ENCODE measurements around the gene LAMB4. TPM values are rescaled to one million over a fixed set of nuclear protein-coding genes. Genes with fewer than 3 reads are reported as not detected.

Gene LAMB4
- total and polyA plus RNA-seq, 2 experiments from 2014 or later = not detected

- Mint-ChIP-seq H3K27me3 (ENCODE audit: insufficient read depth, low read depth, poor library complexity) (no peaks in the 10 kb centered on the region), H3K4me1 (peaks cover 4% of the 10 kb centered on the region; the same call in 2 of the 3 replicates), H3K36me3 (ENCODE audit: low read depth) (no peaks in the 10 kb centered on the region), H3K9me3 (no peaks in the 10 kb centered on the region), H3K4me3 (no peak overlapping the region), H3K27ac (no peak overlapping the region)
- H3K4me2 ChIP-seq = no peak overlapping the region
- DNase-seq (ENCODE audit: low spot score) (no peak), ATAC-seq (no peak)
- TF ChIP-seq EZH2 (IDR thresholded peaks at IDR 0.05; ENCODE audit: low read depth, unreplicated experiment) (no peak), STAT1 (IDR thresholded peaks at IDR 0.05; ENCODE audit: unreplicated experiment) (no peak), ZNF331 (CRISPR knock-in tag; IDR thresholded peaks at IDR 0.05; ENCODE audit: low read depth) (no peak), ZNF114 (CRISPR knock-in tag; IDR thresholded peaks at IDR 0.05) (no peak), POLR2AphosphoS5 (IDR thresholded peaks at IDR 0.05; ENCODE audit: low read depth) (no peak), NANOG (IDR thresholded peaks at IDR 0.05; ENCODE audit: borderline replicate concordance) (no peak), CREB1 (CRISPR knock-in tag; IDR thresholded peaks at IDR 0.05; ENCODE audit: low read depth) (no peak), EZH2phosphoT487 (IDR thresholded peaks at IDR 0.05; ENCODE audit: unreplicated experiment) (no peak), JUNB (IDR thresholded peaks at IDR 0.05; ENCODE audit: unreplicated experiment) (no peak)
- TF ChIP-seq, protein P1, sequence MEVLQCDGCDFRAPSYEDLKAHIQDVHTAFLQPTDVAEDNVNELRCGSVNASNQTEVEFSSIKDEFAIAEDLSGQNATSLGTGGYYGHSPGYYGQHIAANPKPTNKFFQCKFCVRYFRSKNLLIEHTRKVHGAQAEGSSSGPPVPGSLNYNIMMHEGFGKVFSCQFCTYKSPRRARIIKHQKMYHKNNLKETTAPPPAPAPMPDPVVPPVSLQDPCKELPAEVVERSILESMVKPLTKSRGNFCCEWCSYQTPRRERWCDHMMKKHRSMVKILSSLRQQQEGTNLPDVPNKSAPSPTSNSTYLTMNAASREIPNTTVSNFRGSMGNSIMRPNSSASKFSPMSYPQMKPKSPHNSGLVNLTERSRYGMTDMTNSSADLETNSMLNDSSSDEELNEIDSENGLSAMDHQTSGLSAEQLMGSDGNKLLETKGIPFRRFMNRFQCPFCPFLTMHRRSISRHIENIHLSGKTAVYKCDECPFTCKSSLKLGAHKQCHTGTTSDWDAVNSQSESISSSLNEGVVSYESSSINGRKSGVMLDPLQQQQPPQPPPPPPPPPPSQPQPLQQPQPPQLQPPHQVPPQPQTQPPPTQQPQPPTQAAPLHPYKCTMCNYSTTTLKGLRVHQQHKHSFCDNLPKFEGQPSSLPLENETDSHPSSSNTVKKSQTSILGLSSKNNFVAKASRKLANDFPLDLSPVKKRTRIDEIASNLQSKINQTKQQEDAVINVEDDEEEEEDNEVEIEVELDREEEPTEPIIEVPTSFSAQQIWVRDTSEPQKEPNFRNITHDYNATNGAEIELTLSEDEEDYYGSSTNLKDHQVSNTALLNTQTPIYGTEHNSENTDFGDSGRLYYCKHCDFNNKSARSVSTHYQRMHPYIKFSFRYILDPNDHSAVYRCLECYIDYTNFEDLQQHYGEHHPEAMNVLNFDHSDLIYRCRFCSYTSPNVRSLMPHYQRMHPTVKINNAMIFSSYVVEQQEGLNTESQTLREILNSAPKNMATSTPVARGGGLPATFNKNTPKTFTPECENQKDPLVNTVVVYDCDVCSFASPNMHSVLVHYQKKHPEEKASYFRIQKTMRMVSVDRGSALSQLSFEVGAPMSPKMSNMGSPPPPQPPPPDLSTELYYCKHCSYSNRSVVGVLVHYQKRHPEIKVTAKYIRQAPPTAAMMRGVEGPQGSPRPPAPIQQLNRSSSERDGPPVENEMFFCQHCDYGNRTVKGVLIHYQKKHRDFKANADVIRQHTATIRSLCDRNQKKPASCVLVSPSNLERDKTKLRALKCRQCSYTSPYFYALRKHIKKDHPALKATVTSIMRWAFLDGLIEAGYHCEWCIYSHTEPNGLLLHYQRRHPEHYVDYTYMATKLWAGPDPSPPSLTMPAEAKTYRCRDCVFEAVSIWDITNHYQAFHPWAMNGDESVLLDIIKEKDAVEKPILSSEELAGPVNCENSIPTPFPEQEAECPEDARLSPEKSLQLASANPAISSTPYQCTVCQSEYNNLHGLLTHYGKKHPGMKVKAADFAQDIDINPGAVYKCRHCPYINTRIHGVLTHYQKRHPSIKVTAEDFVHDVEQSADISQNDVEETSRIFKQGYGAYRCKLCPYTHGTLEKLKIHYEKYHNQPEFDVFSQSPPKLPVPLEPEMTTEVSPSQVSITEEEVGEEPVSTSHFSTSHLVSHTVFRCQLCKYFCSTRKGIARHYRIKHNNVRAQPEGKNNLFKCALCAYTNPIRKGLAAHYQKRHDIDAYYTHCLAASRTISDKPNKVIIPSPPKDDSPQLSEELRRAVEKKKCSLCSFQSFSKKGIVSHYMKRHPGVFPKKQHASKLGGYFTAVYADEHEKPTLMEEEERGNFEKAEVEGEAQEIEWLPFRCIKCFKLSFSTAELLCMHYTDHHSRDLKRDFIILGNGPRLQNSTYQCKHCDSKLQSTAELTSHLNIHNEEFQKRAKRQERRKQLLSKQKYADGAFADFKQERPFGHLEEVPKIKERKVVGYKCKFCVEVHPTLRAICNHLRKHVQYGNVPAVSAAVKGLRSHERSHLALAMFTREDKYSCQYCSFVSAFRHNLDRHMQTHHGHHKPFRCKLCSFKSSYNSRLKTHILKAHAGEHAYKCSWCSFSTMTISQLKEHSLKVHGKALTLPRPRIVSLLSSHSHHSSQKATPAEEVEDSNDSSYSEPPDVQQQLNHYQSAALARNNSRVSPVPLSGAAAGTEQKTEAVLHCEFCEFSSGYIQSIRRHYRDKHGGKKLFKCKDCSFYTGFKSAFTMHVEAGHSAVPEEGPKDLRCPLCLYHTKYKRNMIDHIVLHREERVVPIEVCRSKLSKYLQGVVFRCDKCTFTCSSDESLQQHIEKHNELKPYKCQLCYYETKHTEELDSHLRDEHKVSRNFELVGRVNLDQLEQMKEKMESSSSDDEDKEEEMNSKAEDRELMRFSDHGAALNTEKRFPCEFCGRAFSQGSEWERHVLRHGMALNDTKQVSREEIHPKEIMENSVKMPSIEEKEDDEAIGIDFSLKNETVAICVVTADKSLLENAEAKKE (CRISPR knock-in tag; IDR thresholded peaks at IDR 0.05) = no peak
- TF ChIP-seq, protein P2, sequence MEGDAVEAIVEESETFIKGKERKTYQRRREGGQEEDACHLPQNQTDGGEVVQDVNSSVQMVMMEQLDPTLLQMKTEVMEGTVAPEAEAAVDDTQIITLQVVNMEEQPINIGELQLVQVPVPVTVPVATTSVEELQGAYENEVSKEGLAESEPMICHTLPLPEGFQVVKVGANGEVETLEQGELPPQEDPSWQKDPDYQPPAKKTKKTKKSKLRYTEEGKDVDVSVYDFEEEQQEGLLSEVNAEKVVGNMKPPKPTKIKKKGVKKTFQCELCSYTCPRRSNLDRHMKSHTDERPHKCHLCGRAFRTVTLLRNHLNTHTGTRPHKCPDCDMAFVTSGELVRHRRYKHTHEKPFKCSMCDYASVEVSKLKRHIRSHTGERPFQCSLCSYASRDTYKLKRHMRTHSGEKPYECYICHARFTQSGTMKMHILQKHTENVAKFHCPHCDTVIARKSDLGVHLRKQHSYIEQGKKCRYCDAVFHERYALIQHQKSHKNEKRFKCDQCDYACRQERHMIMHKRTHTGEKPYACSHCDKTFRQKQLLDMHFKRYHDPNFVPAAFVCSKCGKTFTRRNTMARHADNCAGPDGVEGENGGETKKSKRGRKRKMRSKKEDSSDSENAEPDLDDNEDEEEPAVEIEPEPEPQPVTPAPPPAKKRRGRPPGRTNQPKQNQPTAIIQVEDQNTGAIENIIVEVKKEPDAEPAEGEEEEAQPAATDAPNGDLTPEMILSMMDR (conservative IDR thresholded peaks at IDR 0.05; ENCODE audit: low read depth in 2 of 2) = no peak
- TF ChIP-seq, protein P3, sequence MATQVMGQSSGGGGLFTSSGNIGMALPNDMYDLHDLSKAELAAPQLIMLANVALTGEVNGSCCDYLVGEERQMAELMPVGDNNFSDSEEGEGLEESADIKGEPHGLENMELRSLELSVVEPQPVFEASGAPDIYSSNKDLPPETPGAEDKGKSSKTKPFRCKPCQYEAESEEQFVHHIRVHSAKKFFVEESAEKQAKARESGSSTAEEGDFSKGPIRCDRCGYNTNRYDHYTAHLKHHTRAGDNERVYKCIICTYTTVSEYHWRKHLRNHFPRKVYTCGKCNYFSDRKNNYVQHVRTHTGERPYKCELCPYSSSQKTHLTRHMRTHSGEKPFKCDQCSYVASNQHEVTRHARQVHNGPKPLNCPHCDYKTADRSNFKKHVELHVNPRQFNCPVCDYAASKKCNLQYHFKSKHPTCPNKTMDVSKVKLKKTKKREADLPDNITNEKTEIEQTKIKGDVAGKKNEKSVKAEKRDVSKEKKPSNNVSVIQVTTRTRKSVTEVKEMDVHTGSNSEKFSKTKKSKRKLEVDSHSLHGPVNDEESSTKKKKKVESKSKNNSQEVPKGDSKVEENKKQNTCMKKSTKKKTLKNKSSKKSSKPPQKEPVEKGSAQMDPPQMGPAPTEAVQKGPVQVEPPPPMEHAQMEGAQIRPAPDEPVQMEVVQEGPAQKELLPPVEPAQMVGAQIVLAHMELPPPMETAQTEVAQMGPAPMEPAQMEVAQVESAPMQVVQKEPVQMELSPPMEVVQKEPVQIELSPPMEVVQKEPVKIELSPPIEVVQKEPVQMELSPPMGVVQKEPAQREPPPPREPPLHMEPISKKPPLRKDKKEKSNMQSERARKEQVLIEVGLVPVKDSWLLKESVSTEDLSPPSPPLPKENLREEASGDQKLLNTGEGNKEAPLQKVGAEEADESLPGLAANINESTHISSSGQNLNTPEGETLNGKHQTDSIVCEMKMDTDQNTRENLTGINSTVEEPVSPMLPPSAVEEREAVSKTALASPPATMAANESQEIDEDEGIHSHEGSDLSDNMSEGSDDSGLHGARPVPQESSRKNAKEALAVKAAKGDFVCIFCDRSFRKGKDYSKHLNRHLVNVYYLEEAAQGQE (IDR thresholded peaks at IDR 0.05; ENCODE audit: unreplicated experiment) = no peak
- TF ChIP-seq, protein P4, sequence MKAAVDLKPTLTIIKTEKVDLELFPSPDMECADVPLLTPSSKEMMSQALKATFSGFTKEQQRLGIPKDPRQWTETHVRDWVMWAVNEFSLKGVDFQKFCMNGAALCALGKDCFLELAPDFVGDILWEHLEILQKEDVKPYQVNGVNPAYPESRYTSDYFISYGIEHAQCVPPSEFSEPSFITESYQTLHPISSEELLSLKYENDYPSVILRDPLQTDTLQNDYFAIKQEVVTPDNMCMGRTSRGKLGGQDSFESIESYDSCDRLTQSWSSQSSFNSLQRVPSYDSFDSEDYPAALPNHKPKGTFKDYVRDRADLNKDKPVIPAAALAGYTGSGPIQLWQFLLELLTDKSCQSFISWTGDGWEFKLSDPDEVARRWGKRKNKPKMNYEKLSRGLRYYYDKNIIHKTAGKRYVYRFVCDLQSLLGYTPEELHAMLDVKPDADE (IDR thresholded peaks at IDR 0.05) = no peak
- no peak overlapping the region for H3K27ac ChIP-seq (ENCODE audit: low read depth)
- H3K4me3 ChIP-seq = no peak overlapping the region
- H3K4me1 ChIP-seq (ENCODE audit: insufficient read depth) = no peaks in the 10 kb centered on the region
- no peak overlapping the region for H2AFZ ChIP-seq
- H3K9me2 ChIP-seq (ENCODE audit: insufficient read depth) = no peaks in the 10 kb centered on the region
- H3K79me2 ChIP-seq (replicated peaks; ENCODE audit: insufficient read depth) = no peaks in the 10 kb centered on the region
- no peaks in the 10 kb centered on the region for H3F3A ChIP-seq (replicated peaks; ENCODE audit: low read depth)
- H3K36me3 ChIP-seq (ENCODE audit: insufficient read depth) = no peaks in the 10 kb centered on the region
- H3K27me3 ChIP-seq (ENCODE audit: insufficient read depth) = no peaks in the 10 kb centered on the region
- no peaks in the 10 kb centered on the region for H4K20me1 ChIP-seq (replicated peaks; ENCODE audit: insufficient read depth)
Measured at GRCh38 chr7:108128514-108128913, 1.6 kb downstream of the LAMB4 start.

Data from GM23338 (cell line).